ENCODE data around the gene MPHOSPH10. TPM values are rescaled to one million over a fixed set of nuclear protein-coding genes. Genes with fewer than 3 reads are reported as not detected.

Gene MPHOSPH10
- total and polyA plus RNA-seq, 2 of the 13 experiments (the other 11 are each of a cell fraction or from before 2014, with no cell fraction given), result 37.8 to 137 TPM

GRCh38 chr2:71130152-71130904, at the start of gene MPHOSPH10, which contains the start of gene MCEE (continued):
- TF ChIP-seq SMARCE1 (IDR thresholded peaks at IDR 0.05; ENCODE audit: borderline replicate concordance) (no peak), CAMTA2 (CRISPR knock-in tag; IDR thresholded peaks at IDR 0.05; ENCODE audit: borderline replicate concordance) (peak; percentile 16; the same call in 1 of the 2 replicates), PBX3 (CRISPR knock-in tag; IDR thresholded peaks at IDR 0.05; ENCODE audit: borderline replicate concordance) (peak; percentile 24), ZNF589 (CRISPR knock-in tag; conservative IDR thresholded peaks at IDR 0.05) (peak; percentile 29; the same call in 1 of the 2 replicates), NFKB2 (CRISPR knock-in tag; IDR thresholded peaks at IDR 0.05; ENCODE audit: borderline replicate concordance) (peak; percentile 96), MBD4 (IDR thresholded peaks at IDR 0.05; ENCODE audit: borderline replicate concordance, low read length) (no peak), MAFF (IDR thresholded peaks at IDR 0.05; ENCODE audit: low read depth, low read length) (no peak), SP4 (CRISPR knock-in tag; IDR thresholded peaks at IDR 0.05) (peak; percentile 87), CHCHD3 (CRISPR knock-in tag; IDR thresholded peaks at IDR 0.05) (0 out of 2 replicates have a peak, but pooled peaks have one; percentile 79), ZSCAN21 (CRISPR knock-in tag; IDR thresholded peaks at IDR 0.05; ENCODE audit: borderline replicate concordance) (peak; percentile 86), ZNF75D (CRISPR knock-in tag; IDR thresholded peaks at IDR 0.05; ENCODE audit: borderline replicate concordance) (no peak; the same call in 1 of the 2 replicates), ZNF232 (CRISPR knock-in tag; IDR thresholded peaks at IDR 0.05; ENCODE audit: borderline replicate concordance) (peak; percentile 94), ZBTB42 (CRISPR knock-in tag; IDR thresholded peaks at IDR 0.05) (peak; percentile 57; the same call in 1 of the 2 replicates), SMYD3 (CRISPR knock-in tag; IDR thresholded peaks at IDR 0.05) (no peak), KDM5B (CRISPR knock-in tag; IDR thresholded peaks at IDR 0.05; ENCODE audit: borderline replicate concordance) (peak; percentile 96), ZNF660 (CRISPR knock-in tag; IDR thresholded peaks at IDR 0.05; ENCODE audit: borderline replicate concordance, low read depth) (no peak), ZSCAN12 (CRISPR knock-in tag; IDR thresholded peaks at IDR 0.05) (peak; percentile 95), ZKSCAN5 (CRISPR knock-in tag; IDR thresholded peaks at IDR 0.05) (0 out of 2 replicates have a peak, but pooled peaks have one; percentile 26), ZNF331 (CRISPR knock-in tag; IDR thresholded peaks at IDR 0.05) (peak; percentile 79)
- TF ChIP-seq, protein P1, sequence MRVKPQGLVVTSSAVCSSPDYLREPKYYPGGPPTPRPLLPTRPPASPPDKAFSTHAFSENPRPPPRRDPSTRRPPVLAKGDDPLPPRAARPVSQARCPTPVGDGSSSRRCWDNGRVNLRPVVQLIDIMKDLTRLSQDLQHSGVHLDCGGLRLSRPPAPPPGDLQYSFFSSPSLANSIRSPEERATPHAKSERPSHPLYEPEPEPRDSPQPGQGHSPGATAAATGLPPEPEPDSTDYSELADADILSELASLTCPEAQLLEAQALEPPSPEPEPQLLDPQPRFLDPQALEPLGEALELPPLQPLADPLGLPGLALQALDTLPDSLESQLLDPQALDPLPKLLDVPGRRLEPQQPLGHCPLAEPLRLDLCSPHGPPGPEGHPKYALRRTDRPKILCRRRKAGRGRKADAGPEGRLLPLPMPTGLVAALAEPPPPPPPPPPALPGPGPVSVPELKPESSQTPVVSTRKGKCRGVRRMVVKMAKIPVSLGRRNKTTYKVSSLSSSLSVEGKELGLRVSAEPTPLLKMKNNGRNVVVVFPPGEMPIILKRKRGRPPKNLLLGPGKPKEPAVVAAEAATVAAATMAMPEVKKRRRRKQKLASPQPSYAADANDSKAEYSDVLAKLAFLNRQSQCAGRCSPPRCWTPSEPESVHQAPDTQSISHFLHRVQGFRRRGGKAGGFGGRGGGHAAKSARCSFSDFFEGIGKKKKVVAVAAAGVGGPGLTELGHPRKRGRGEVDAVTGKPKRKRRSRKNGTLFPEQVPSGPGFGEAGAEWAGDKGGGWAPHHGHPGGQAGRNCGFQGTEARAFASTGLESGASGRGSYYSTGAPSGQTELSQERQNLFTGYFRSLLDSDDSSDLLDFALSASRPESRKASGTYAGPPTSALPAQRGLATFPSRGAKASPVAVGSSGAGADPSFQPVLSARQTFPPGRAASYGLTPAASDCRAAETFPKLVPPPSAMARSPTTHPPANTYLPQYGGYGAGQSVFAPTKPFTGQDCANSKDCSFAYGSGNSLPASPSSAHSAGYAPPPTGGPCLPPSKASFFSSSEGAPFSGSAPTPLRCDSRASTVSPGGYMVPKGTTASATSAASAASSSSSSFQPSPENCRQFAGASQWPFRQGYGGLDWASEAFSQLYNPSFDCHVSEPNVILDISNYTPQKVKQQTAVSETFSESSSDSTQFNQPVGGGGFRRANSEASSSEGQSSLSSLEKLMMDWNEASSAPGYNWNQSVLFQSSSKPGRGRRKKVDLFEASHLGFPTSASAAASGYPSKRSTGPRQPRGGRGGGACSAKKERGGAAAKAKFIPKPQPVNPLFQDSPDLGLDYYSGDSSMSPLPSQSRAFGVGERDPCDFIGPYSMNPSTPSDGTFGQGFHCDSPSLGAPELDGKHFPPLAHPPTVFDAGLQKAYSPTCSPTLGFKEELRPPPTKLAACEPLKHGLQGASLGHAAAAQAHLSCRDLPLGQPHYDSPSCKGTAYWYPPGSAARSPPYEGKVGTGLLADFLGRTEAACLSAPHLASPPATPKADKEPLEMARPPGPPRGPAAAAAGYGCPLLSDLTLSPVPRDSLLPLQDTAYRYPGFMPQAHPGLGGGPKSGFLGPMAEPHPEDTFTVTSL (CRISPR knock-in tag; IDR thresholded peaks at IDR 0.05; ENCODE audit: borderline replicate concordance), result peak; percentile 66
- TF ChIP-seq, protein P2, sequence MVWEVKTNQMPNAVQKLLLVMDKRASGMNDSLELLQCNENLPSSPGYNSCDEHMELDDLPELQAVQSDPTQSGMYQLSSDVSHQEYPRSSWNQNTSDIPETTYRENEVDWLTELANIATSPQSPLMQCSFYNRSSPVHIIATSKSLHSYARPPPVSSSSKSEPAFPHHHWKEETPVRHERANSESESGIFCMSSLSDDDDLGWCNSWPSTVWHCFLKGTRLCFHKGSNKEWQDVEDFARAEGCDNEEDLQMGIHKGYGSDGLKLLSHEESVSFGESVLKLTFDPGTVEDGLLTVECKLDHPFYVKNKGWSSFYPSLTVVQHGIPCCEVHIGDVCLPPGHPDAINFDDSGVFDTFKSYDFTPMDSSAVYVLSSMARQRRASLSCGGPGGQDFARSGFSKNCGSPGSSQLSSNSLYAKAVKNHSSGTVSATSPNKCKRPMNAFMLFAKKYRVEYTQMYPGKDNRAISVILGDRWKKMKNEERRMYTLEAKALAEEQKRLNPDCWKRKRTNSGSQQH (CRISPR knock-in tag; IDR thresholded peaks at IDR 0.05; ENCODE audit: low read depth), result peak; percentile 96
